ENCODE results near the gene KLK3. TPM values are rescaled to one million over a fixed set of nuclear protein-coding genes. Genes with fewer than 3 reads are reported as not detected.

Gene KLK3
- total and polyA plus RNA-seq, 11 donors: not detected

- TF ChIP-seq CTCF (IDR thresholded peaks at IDR 0.05): no peak
- no peak for TF ChIP-seq POLR2A (IDR thresholded peaks at IDR 0.05)
- intact Hi-C loops (cut with DNase I): no loop called here
- no peak for ATAC-seq
- H3K9me3 ChIP-seq: no peaks in the 10 kb centered on the region
- WGBS, 4 donors: 85 to 91% (median 88%) methylated on average over 5 of the region's 5 CpGs
- H3K36me3 ChIP-seq: no peaks in the 10 kb centered on the region
- DNase-seq: no peak
- H3K27me3 ChIP-seq: peaks cover 14 to 42% (median 26%) of the 10 kb centered on the region in 9 donors
- no peak overlapping the region for H3K27ac ChIP-seq
- H3K4me3 ChIP-seq: no peak overlapping the region
- H3K4me1 ChIP-seq: peaks cover 0 to 8% (median 0%) of the 10 kb centered on the region in 12 donors
Observed at GRCh38 chr19:50814883-50815282, 39.8 kb upstream of the KLK3 start.

DNA sequence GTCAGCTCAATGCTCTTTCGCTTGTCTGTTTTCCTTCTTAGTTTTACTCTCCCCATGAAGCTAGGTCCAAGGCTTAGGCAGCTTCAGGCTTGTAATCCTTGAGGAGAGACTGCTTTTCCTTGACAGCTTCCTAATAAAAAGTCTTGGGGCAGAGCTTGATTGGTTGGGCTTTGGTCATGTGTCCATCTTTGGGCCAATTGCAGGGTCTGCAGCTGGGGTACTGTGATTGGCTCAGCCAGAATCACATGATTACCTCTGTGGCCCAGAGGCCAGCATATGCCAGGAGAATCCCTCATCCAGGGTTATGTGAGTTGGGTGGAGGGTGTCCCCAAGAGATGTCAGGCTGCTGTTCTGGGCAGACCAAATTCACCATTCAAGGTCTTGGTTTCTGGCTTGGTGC is 39.3 kb upstream of the KLK3 start:
- peaks cover 0 to 8% (median 0%) of the 10 kb centered on the region in 12 donors for H3K4me1 ChIP-seq
- H3K4me3 ChIP-seq: no peak overlapping the region
- no peaks in the 10 kb centered on the region for H3K9me3 ChIP-seq
- WGBS, 4 donors: 85 to 94% (median 93%) methylated on average over 1 of the region's 1 CpG
- no peak for ATAC-seq
- intact Hi-C loops (cut with DNase I): no loop called here
- H3K27ac ChIP-seq: no peak overlapping the region
- DNase-seq: no peak
- peaks cover 20 to 46% (median 31%) of the 10 kb centered on the region in 9 donors for H3K27me3 ChIP-seq
- TF ChIP-seq CTCF (IDR thresholded peaks at IDR 0.05) (no peak), POLR2A (IDR thresholded peaks at IDR 0.05) (no peak)
- H3K36me3 ChIP-seq: no peaks in the 10 kb centered on the region

GRCh38 chr19:50817941-50818858 is 36.5 kb upstream of the KLK3 start:
- DNase-seq (peak in 4 of 5 donors; percentile 24 to 69 (median 52)), ATAC-seq (peak in 3 of 4 donors; percentile 45 to 50 (median 49))
- Histone ChIP-seq H3K27me3 (peaks cover 26 to 72% (median 41%) of the 10 kb centered on the region in 9 donors), H3K4me3 (peak overlapping the region in 8 of 12 donors; percentile 6 to 53 (median 22)), H3K36me3 (no peaks in the 10 kb centered on the region), H3K27ac (no peak overlapping the region), H3K9me3 (no peaks in the 10 kb centered on the region), H3K4me1 (peaks cover 0 to 16% (median 0%) of the 10 kb centered on the region in 12 donors)
- TF ChIP-seq POLR2A (IDR thresholded peaks at IDR 0.05) (no peak), CTCF (IDR thresholded peaks at IDR 0.05) (no peak)
- intact Hi-C loops (cut with DNase I): no loop called here
- 7 to 10% (median 7%) methylated on average over 32 to 52 of the region's 52 CpGs for WGBS, 4 donors

- Histone ChIP-seq H3K4me3 (no peak overlapping the region), H3K36me3 (no peaks in the 10 kb centered on the region), H3K4me1 (peaks cover 0 to 16% (median 0%) of the 10 kb centered on the region in 12 donors), H3K27me3 (peaks cover 26 to 80% (median 45%) of the 10 kb centered on the region in 9 donors), H3K9me3 (no peaks in the 10 kb centered on the region), H3K27ac (no peak overlapping the region)
- ATAC-seq (no peak), DNase-seq (no peak)
- intact Hi-C loops (cut with DNase I): no loop called here
- no peak for TF ChIP-seq CTCF (IDR thresholded peaks at IDR 0.05)
- TF ChIP-seq POLR2A (IDR thresholded peaks at IDR 0.05): no peak
- 64 to 71% (median 69%) methylated on average over 12 of the region's 12 CpGs for WGBS, 4 donors
Observed at GRCh38 chr19:50818859-50819472, 35.7 kb upstream of the KLK3 start.

Measured in heart left ventricle (tissue), 16 donors.